GM21390 (cell line): ENCODE data around the gene MORN1.

Experiments
- ATAC-seq: cut with Tn5 transposase; IDR thresholded peaks from one replicate; pipeline ENCODE4 v1.9.1; 2021; ENCODE audit not compliant: unreplicated experiment

MORN1 gene

GRCh38 chr1:2353551-2354438 is 37.6 kb downstream of the MORN1 start:
- no peak for ATAC-seq

- ATAC-seq, result no peak
Measured at GRCh38 chr1:2352897-2353550, 38.3 kb downstream of the MORN1 start.

GRCh38 chr1:2352341-2352896 is 38.9 kb downstream of the MORN1 start:
- no peak for ATAC-seq

GRCh38 chr1:2351723-2352122 is 39.6 kb downstream of the MORN1 start:
- ATAC-seq, result no peak

GRCh38 chr1:2350911-2351655 is 40.3 kb downstream of the MORN1 start:
- no peak for ATAC-seq

GRCh38 chr1:2350501-2350900 is 40.9 kb downstream of the MORN1 start:
- no peak for ATAC-seq

- ATAC-seq, result no peak
Measured at GRCh38 chr1:2349806-2350205, 41.5 kb downstream of the MORN1 start.

GRCh38 chr1:2348346-2349325 is 42.7 kb downstream of the MORN1 start:
- ATAC-seq, result no peak

GRCh38 chr1:2347896-2348295 is 43.5 kb downstream of the MORN1 start:
- ATAC-seq, result no peak

GRCh38 chr1:2347409-2347785 is 44.0 kb downstream of the MORN1 start:
- no peak for ATAC-seq

GRCh38 chr1:2346691-2347408 is 44.5 kb downstream of the MORN1 start:
- no peak for ATAC-seq

GRCh38 chr1:2345297-2346075 is 45.9 kb downstream of the MORN1 start:
- ATAC-seq, result no peak

- ATAC-seq, result no peak
Measured at GRCh38 chr1:2344744-2345296, 46.5 kb downstream of the MORN1 start.

GRCh38 chr1:2344121-2344681 is 47.2 kb downstream of the MORN1 start:
- ATAC-seq, result no peak

- ATAC-seq, result no peak
Measured at GRCh38 chr1:2343023-2343935, 48.1 kb downstream of the MORN1 start.

GRCh38 chr1:2342384-2343022 is 48.9 kb downstream of the MORN1 start:
- no peak for ATAC-seq
